GM19035 (cell line): ENCODE data around the gene FN3K.

ENCODE experiments used
- ATAC-seq: cut with Tn5 transposase; IDR thresholded peaks from one replicate; pipeline ENCODE4 v1.9.1; 2021; ENCODE audit not compliant: unreplicated experiment

FN3K gene

GRCh38 chr17:82734987-82735866 lies at the start of gene FN3K:
Gene FN3K (plus strand): TSS chr17:82735615. CDS start chr17:82735637, 22 bp downstream.
- no peak for ATAC-seq

- ATAC-seq: no peak
These were observed 48.8 kb upstream of the FN3K start for GRCh38 chr17:82686366-82687324.

DNA sequence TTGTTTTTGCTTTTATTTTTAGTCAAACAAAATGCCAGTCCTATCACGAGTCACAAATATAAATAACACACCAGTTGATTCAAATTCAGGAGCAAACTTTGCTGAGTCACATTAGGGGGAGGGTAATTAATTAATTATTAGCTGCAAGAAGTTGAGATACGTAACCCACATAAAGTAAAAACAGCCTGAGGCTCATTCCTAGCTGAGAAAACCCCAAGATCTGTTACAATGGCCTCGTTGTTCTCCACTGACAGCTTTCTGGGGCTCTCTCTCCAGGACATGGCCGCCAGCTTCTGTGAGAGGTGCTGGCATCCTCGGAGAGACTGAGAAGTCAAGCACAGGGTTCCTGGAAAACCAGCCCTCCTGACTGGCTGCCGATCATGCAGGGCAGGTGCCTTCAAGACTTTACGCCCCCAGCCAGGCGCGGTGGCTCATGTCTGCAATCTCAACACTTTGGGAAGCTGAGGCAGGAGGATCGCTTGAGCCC lies 48.0 kb upstream of the FN3K start:
- ATAC-seq: no peak

DNA sequence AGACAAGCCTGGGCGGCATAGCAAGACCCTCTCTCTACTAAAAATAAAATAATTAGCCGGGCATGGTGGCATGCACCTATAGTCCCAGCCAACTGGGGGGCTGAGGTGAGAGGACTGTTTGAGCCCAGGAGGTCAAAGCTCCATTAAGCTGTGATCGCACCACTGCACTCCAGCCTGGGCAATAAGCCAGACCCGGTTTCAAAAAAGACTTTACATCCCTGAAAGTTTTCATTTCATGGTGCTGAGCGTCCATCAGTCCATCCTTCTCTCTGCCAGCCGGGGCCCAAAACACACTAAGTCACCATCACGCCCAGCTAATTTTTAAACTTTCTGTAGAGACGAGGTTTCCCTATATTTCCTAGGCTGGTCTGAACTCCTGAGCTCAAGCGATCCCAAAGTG lies 47.5 kb upstream of the FN3K start:
- no peak for ATAC-seq

DNA sequence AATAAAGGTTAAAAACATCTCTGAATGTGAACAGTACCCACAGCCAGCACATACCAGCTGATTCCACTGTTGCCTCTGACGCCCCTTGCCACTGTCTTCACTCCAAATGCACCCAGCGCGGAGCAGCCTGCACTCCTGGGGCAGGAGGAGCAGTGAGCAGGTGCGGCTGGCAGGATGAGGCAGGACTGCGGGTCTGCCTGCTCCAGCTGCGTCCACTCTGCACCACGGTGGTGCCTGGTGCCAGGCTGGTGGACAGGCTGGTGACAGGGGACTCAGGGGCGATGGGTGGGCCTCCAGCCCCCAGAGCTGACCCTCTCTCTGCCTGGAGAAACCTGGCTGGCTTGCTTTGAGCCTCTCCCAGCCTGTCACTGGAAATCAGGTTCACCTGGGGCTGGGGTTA lies 46.3 kb upstream of the FN3K start:
- no peak for ATAC-seq

DNA sequence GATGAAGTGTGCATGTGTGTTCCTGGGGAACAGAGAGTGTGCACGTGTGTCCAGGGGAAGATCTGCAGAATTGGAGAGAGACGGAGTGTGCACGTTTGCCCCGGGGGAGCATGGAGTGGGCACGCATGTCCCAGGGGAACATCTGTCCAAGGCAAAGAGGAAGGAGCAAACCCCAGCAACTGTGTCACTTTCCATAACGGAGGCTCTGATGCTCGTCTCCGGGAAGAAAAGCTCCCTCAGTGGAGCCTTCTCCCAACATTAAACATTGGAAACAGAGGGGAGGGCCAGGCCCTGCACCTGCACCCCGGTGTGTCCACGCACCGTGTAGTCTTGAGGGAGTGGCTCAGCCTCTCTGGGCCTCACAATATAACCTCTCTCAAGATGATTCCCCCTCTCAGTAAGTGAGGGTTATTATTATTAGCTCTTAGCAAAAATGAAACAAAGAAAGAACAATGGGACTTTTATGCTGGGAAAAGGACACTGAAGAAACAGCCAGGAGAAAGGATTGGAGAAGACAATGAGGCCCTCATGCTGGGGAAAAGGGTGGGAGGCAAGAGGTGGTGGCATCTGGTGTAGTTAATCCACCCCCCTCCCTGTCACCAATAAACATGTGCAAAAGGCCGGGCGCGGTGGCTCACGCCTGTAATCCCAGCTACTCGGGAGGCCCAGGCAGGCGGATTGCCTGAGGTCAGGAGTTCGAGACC lies 44.5 kb upstream of the FN3K start:
- ATAC-seq: no peak

DNA sequence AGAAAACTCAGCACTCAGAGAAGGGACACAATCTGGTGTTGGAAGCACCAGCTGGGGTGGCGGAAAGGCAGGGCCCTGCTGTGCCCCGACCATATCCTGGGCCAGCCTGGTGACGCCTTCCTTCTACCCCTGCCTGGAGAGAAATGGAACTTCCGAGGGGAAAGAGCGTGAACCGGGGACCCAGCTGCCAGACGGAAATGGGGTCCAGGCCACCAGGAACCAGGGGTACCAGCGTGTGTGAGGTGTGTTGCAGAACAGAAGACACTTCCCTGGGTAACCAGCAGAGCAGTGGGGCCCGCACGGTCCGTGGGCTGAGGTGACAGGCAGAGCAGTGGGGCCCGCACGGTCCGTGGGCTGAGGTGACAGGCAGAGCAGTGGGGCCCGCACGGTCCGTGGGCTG lies 43.7 kb upstream of the FN3K start:
- ATAC-seq: no peak

DNA sequence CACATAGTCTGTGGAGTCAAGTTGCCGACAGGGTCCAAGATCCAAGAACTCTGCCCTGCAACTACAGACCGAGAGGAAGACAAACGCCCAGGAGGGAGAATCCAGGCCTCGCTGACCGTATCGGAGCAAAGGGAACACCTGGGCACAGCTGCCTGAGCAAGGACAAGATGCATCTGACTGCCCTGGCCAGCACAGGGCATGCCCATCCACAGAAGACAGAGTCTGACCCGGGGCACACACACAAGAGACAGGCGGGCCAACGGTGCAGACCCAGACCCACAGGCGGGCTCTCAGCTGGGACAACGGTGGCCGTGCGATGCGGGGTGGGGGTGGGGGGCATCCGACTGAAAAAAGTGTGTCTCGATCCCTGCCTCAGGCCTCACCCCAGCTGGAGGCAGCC lies 43.1 kb upstream of the FN3K start:
- ATAC-seq: no peak

GRCh38 chr17:82693168-82693867 lies 42.1 kb upstream of the FN3K start:
- no peak for ATAC-seq

- no peak for ATAC-seq
These were observed 40.8 kb upstream of the FN3K start for GRCh38 chr17:82694647-82695046.

DNA sequence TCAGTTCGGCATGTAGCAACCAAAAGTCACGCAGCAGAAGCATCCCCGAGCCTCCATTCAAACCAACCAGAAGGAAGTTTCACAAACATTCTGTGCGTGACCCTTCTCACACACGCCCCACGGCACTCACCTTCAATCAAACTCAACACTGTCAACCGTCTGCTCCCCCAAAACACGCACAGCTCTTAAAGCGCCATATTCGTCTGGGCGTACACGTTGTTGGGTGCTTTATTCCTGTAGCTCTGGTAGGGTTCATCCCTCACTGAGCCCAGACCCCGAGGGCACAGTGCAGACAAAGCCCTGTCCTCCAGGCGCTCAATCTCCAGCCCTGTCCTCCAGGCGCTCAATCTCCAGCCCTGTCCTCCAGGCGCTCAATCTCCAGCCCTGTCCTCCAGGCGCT lies 39.2 kb upstream of the FN3K start:
- ATAC-seq: no peak

- ATAC-seq: no peak
These were observed 38.3 kb upstream of the FN3K start for GRCh38 chr17:82696916-82697807.

DNA sequence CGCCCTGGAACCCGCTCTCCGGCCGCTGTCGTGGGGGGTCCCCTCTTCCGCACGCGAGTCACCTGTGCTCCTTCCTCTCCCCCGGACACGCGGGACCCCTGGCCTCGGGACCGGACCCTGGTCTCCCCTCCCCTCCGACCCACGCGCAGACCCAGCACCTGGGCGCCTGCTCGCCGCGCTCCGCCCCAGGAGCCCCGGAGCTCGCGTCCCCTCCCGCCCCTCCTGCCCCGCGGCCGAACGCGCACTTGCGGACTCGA lies 37.7 kb upstream of the FN3K start:
- no peak for ATAC-seq

- peak; percentile 96 for ATAC-seq
These were observed 37.1 kb upstream of the FN3K start, which contains the start of gene RAB40B for GRCh38 chr17:82698065-82698973. Gene RAB40B (minus strand): TSS chr17:82698698. CDS start chr17:82698596, 102 bp downstream.

DNA sequence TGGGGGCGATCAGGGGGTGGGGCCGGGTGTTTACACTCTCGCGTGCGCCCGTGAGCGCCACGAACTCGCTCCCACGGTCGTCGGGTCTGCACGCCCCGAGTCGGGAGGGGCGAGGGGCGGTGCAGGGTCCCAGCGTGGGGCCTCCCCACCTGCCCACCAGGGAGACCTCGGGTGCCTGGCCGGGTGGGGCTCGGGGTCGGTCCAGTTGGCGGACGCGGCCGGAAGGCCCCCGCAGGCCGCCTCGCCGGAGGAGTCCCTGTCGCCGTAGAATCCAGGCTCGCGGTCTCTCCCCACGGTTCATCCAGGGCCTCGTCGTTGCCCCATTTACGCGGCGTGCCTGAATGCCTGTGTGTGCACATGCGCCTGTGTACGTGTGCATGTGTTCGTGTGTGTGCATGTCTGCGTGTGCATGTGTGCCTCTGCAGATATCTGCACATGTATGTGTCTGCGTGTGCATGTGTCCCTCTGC lies 36.4 kb upstream of the FN3K start:
- ATAC-seq: no peak

DNA sequence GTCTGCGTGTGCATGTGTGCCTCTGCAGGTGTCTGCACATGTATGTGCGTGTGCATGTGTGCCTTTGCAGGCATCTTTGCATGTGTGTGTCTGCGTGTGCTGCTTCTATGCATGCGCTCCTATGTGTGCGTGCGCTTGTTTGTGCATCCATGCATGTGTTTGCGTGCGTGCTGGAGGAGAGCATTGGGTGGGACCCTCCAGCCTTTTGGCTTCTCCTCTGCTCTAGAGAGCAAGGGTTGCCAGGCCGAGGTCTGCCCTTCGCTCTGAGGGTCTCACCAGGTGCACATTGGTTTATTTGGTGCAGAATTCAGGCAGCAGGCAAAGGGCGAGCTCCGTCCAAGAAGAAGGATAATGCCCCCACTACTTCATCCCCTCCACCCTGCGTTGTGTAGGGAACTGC lies 35.9 kb upstream of the FN3K start:
- ATAC-seq: no peak

GRCh38 chr17:82702231-82702927 lies 33.0 kb upstream of the FN3K start:
- no peak for ATAC-seq
